ENCODE results near the gene VASN.
A peak's percentile ranks its signal among the peaks of the same experiment; 100 is the strongest.

VASN gene

GRCh38 chr16:4403133-4403949 is 31.7 kb downstream of the VASN start:
- no peak for DNase-seq (ENCODE audit: low spot score)

GRCh38 chr16:4404247-4404966 is 32.8 kb downstream of the VASN start:
- DNase-seq (ENCODE audit: low spot score), result peak; percentile 76

GRCh38 chr16:4404967-4405696 is 33.5 kb downstream of the VASN start:
- no peak for DNase-seq (ENCODE audit: low spot score)

GRCh38 chr16:4407543-4408322 is 36.1 kb downstream of the VASN start:
- DNase-seq (ENCODE audit: low spot score), result no peak

GRCh38 chr16:4408323-4408690 is 36.7 kb downstream of the VASN start:
- no peak for DNase-seq (ENCODE audit: low spot score)

- DNase-seq (ENCODE audit: low spot score), result no peak
Measured at GRCh38 chr16:4409081-4409932, 37.7 kb downstream of the VASN start.

GRCh38 chr16:4410335-4411075 is 38.9 kb downstream of the VASN start:
- DNase-seq (ENCODE audit: low spot score), result no peak

GRCh38 chr16:4411684-4412083 is 40.0 kb downstream of the VASN start:
- no peak for DNase-seq (ENCODE audit: low spot score)

- DNase-seq (ENCODE audit: low spot score), result no peak
Measured at GRCh38 chr16:4412159-4412558, 40.5 kb downstream of the VASN start.

- no peak for DNase-seq (ENCODE audit: low spot score)
Measured at GRCh38 chr16:4412854-4413253, 41.2 kb downstream of the VASN start.

- DNase-seq (ENCODE audit: low spot score), result no peak
Measured at GRCh38 chr16:4414187-4414917, 42.7 kb downstream of the VASN start.

GRCh38 chr16:4415538-4416199 is 44.0 kb downstream of the VASN start:
- no peak for DNase-seq (ENCODE audit: low spot score)

GRCh38 chr16:4416200-4417032 is 44.8 kb downstream of the VASN start, which contains the start of gene CORO7:
CORO7 (minus strand) TSS chr16:4416596; CDS start chr16:4416518, 78 bp downstream.
- DNase-seq (ENCODE audit: low spot score), result peak; percentile 90

GRCh38 chr16:4419402-4419959 is 47.8 kb downstream of the VASN start:
- DNase-seq (ENCODE audit: low spot score), result no peak

GRCh38 chr16:4420505-4421105 is 49.0 kb downstream of the VASN start:
- no peak for DNase-seq (ENCODE audit: low spot score)

GRCh38 chr16:4425378-4426020 is 53.9 kb downstream of the VASN start, which contains the start of gene DNAJA3:
DNAJA3 (plus strand) TSS chr16:4425868; CDS start chr16:4425882, 14 bp downstream.
- DNase-seq (ENCODE audit: low spot score), result peak; percentile 91

Data from HuH-7.5 (cell line).